A549 (cell line): ENCODE measurements around the gene PTPRG. TPM values are rescaled to one million over a fixed set of nuclear protein-coding genes. Genes with fewer than 3 reads are reported as not detected.

Source experiments
- ATAC-seq, 2 experiments: fragments of 200-7000 bp in 1 of 2; fragments of >200 bp in 1 of 2; cut with Nextera tagmentation in 1 of 2; cut with Tn5 transposase in 1 of 2; 3 replicates each; pipeline versions ENCODE4 v1.8.0 to v1.9.1; 2018 to 2020; ENCODE audit warnings: mild to moderate bottlenecking in 1 of 2, moderate library complexity in 1 of 2
- CTCF ChIA-PET: fragments of 300-600 bp; sonication (Branson Sonifier 250); formaldehyde crosslinking; extraction: SDS; loops from one replicate; lab custom pipeline; 2021; ENCODE audit warnings: antibody characterized with exemption, inconsistent platforms; lab: Yijun Ruan, JAX
- POLR2A ChIA-PET: fragments of 350-600 bp; formaldehyde crosslinking; extraction: SDS; loops from one replicate; lab custom pipeline; 2021; ENCODE audit warnings: antibody characterized with exemption, inconsistent platforms; lab: Yijun Ruan, JAX
- DNase-seq, 2 experiments: peaks; one replicate each; pipeline versions ENCODE4 v3.0.0 to v3.0.0-alpha.2; 2011 to 2016; ENCODE audit warnings: low read depth in 1 of 2, low spot score in 1 of 2
- FAIRE-seq: peaks from 2 replicates; lab custom pipeline; 2011; peaks lifted over from hg19 to GRCh38; lab: Jason Lieb, UNC
- H3K27ac ChIP-seq, 2 experiments: fragments of >200 bp; sonication (Bioruptor Twin); formaldehyde crosslinking; 3 replicates each; pipeline ENCODE4 v1.5.1; 2016 to 2017
- H3K4me1 ChIP-seq: fragments of >200 bp; sonication (Bioruptor Twin); formaldehyde crosslinking; 3 replicates; pipeline ENCODE4 v1.6.1; 2016
- H3K4me2 ChIP-seq: fragments of >200 bp; sonication (Bioruptor Twin); formaldehyde crosslinking; 3 replicates; pipeline ENCODE4 v1.6.1; 2016
- H3K4me3 ChIP-seq: fragments of >200 bp; sonication (Bioruptor Twin); formaldehyde crosslinking; 3 replicates; pipeline ENCODE4 v1.5.1; 2016
- H3K9me3 ChIP-seq: fragments of >200 bp; sonication (Bioruptor Twin); formaldehyde crosslinking; 3 replicates; pipeline ENCODE4 v1.6.1; 2016
- CBX2 ChIP-seq: fragments of 200-600 bp; sonication (generic); IDR thresholded peaks from 2 replicates; pipeline ENCODE4 v1.6.1; 2016; ENCODE audit warnings: low read depth, mild to moderate bottlenecking, borderline replicate concordance
- EHF ChIP-seq: fragments of 250-450 bp; sonication (Bioruptor Pico); IDR thresholded peaks from 2 replicates; pipeline ENCODE4 v1.5.0; 2020; ENCODE audit warnings: mild to moderate bottlenecking
- EP300 ChIP-seq, 2 experiments: fragments of >200 bp; sonication (Bioruptor Twin); formaldehyde crosslinking; IDR thresholded peaks; 2 replicates in 1 of 2; 3 replicates in 1 of 2; pipeline ENCODE4 v1.6.1; 2016 to 2017
- FOSL2 ChIP-seq, 2 experiments: fragments of 450-650 bp in 1 of 2; fragments of >200 bp in 1 of 2; sonication (Bioruptor Twin) in 1 of 2; formaldehyde crosslinking; IDR thresholded peaks; 2 replicates each; pipeline versions ENCODE4 v1.5.0 to v1.6.1; 2016 to 2020; ENCODE audit warnings: mild to moderate bottlenecking in 1 of 2, moderate library complexity in 1 of 2
- HOXA7 ChIP-seq: fragments of 250-450 bp; sonication (Bioruptor Pico); IDR thresholded peaks from 2 replicates; pipeline ENCODE4 v1.5.0; 2020; ENCODE audit warnings: mild to moderate bottlenecking, moderate library complexity
- HOXB13 ChIP-seq: fragments of 250-450 bp; sonication (Bioruptor Pico); IDR thresholded peaks from 2 replicates; pipeline ENCODE4 v1.5.0; 2020; ENCODE audit warnings: low read depth, mild to moderate bottlenecking, moderate library complexity
- KDM1A ChIP-seq: fragments of 200-600 bp; sonication (generic); IDR thresholded peaks from 2 replicates; pipeline ENCODE4 v1.6.1; 2016; ENCODE audit warnings: low read depth, mild to moderate bottlenecking
- MAFK ChIP-seq: fragments of 450-650 bp; IDR thresholded peaks from 2 replicates; pipeline ENCODE4 v1.6.1; 2014; ENCODE audit not compliant: partially characterized antibody
- MAZ ChIP-seq: fragments of 150-350 bp; IDR thresholded peaks from 2 replicates; pipeline ENCODE4 v1.6.1; 2014; ENCODE audit warnings: antibody characterized with exemption, low read depth, low read length, borderline replicate concordance
- POLR2A ChIP-seq: IDR thresholded peaks from 2 replicates; pipeline ENCODE4 v1.6.1; 2012; ENCODE audit warnings: mild to moderate bottlenecking, low read length
- RAD21 ChIP-seq, 2 experiments: fragments of >200 bp in 1 of 2; sonication (Bioruptor Twin) in 1 of 2; formaldehyde crosslinking in 1 of 2; IDR thresholded peaks in 1 of 2; conservative IDR thresholded peaks in 1 of 2; 2 replicates in 1 of 2; 3 replicates in 1 of 2; pipeline ENCODE4 v1.6.1; 2012 to 2018; ENCODE audit warnings: inconsistent platforms in 1 of 2
- RCOR1 ChIP-seq: fragments of 150-350 bp; IDR thresholded peaks from 2 replicates; pipeline ENCODE4 v1.6.1; 2014; ENCODE audit warnings: antibody characterized with exemption, low read length, low read depth
- SMC3 ChIP-seq: fragments of >200 bp; sonication (Bioruptor Twin); formaldehyde crosslinking; IDR thresholded peaks from 3 replicates; pipeline ENCODE4 v1.6.1; 2018; ENCODE audit warnings: inconsistent platforms
- TFCP2L1 ChIP-seq: fragments of 250-450 bp; sonication (Bioruptor Pico); IDR thresholded peaks from 2 replicates; pipeline ENCODE4 v1.5.0; 2021; ENCODE audit warnings: mild to moderate bottlenecking
- ZSCAN20 ChIP-seq: fragments of 250-450 bp; sonication (Bioruptor Pico); IDR thresholded peaks from 2 replicates; pipeline ENCODE4 v1.8.0; 2022; ENCODE audit warnings: mild to moderate bottlenecking, moderate library complexity
- WGBS: methylation state at CpG from one replicate; pipeline ENCODE4 v1.1.6; 2017; ENCODE audit errors: missing lambda C conversion rate; 5-methylcytosine and 5-hydroxymethylcytosine counted together
- polyA plus RNA-seq, 4 experiments: library from polyadenylated mRNA; depleted of rRNA in 3 of 4; stranded (reverse); fragments of >200 nt; fragmentation: RNase III in 1 of 4; extraction: RNeasy Plus Mini Kit Qiagen cat#74134 plus additional on column Dnase treatment in 1 of 4; gene quantifications; 2 replicates in 3 of 4; 3 replicates in 1 of 4; pipeline ENCODE4 v1.2.3, GENCODE V29; 2011 to 2017
- TF ChIP-seq, protein P1 (sequence below): fragments of 250-450 bp; sonication (Bioruptor Pico); IDR thresholded peaks from 2 replicates; pipeline ENCODE4 v1.5.0; 2020; ENCODE audit warnings: low read depth, mild to moderate bottlenecking, moderate library complexity
- TF ChIP-seq, protein P2 (sequence below): fragments of >200 bp; sonication (Bioruptor Twin); formaldehyde crosslinking; IDR thresholded peaks from 3 replicates; pipeline ENCODE4 v1.6.1; 2016
- TF ChIP-seq, protein P3 (sequence below): IDR thresholded peaks from 2 replicates; pipeline ENCODE4 v1.6.1; 2012; ENCODE audit warnings: low read depth, borderline replicate concordance
- TF ChIP-seq, protein P4 (sequence below): fragments of 450-650 bp; IDR thresholded peaks from 2 replicates; pipeline ENCODE4 v1.6.1; 2014; ENCODE audit warnings: antibody characterized with exemption
- TF ChIP-seq, protein P5 (sequence below): fragments of 250-450 bp; sonication (Bioruptor Pico); IDR thresholded peaks from 2 replicates; pipeline ENCODE4 v1.5.0; 2021; ENCODE audit warnings: mild to moderate bottlenecking, moderate library complexity, borderline replicate concordance
- TF ChIP-seq, protein P6 (sequence below): fragments of >200 bp; sonication (Bioruptor Twin); formaldehyde crosslinking; IDR thresholded peaks from 2 replicates; pipeline ENCODE4 v1.6.1; 2016

PTPRG gene
- polyA plus RNA-seq, 2 of the 4 experiments (the other 2 are of a cell fraction) = 4.5 to 4.8 TPM

DNA sequence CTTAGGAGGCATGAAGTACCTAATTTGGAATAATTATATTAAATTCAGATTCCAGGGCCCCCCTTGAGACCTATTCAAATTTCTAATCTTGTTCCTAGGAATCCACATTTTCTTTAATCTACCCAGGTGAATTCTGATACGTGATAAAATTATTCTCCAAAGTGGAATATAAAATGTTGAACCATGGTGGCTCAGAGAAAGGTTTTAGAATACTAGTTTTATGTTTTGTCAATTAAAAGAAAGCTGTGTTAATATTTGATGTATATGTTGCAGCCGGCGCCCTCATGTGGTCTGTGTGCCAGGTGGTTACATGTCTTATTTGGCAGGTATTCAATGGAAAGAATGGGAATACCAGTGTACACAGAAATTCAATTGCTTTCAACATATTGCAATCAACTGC lies 490.1 kb downstream of the PTPRG start:
- H3K9me3 ChIP-seq = no peaks in the 10 kb centered on the region
- no peak for FAIRE-seq
- no peaks in the 10 kb centered on the region for H3K4me1 ChIP-seq
- WGBS = 22% methylated on average over 3 of the region's 3 CpGs
- no peak for ATAC-seq
- peak in 1 of 2 experiments; percentile 7 for DNase-seq
- H3K4me2 ChIP-seq = no peak overlapping the region
- ChIA-PET CTCF (no interaction called here), POLR2A (no interaction called here)
- H3K4me3 ChIP-seq = no peak overlapping the region
- no peak for TF ChIP-seq MAFK
- peak in 1 of 2 experiments; percentile 29; a peak in 1 of 5 replicates for TF ChIP-seq RAD21 (conservative IDR thresholded peaks at IDR 0.05 in 1 of 2, IDR thresholded peaks at IDR 0.05 in 1 of 2)
- no peak for TF ChIP-seq KDM1A
- TF ChIP-seq, protein P1, sequence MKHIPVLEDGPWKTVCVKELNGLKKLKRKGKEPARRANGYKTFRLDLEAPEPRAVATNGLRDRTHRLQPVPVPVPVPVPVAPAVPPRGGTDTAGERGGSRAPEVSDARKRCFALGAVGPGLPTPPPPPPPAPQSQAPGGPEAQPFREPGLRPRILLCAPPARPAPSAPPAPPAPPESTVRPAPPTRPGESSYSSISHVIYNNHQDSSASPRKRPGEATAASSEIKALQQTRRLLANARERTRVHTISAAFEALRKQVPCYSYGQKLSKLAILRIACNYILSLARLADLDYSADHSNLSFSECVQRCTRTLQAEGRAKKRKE = no peak
- peak; percentile 24; the same call in 1 of the 3 replicates for TF ChIP-seq SMC3
- H3K27ac ChIP-seq = no peak overlapping the region

DNA sequence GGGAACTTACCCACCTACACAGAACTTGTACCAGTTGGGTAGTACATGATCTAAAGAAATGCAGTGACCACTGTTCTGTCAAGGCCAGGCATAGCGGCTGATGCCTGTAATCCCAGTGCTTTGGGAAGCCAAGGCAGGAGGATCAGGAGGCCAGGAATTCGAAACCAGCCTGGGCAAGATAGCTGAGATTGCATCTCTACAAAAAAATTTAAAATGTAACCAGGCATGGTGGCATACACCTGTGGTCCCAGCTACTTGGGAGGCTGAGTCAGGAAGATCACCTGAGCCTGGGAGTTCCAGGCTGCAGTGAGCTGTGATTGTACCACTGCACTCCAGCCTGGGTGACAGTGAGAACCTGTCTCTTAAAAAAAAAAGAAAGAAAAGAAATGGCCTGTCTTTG lies 491.0 kb downstream of the PTPRG start:
- ChIA-PET POLR2A (no interaction called here), CTCF (interaction anchor here (0.7 kb wide), 1 partner anchor 12 kb away, joined by 4 read pairs; no protein-coding TSS in a partner anchor)
- FAIRE-seq = no peak
- no peak overlapping the region for H3K27ac ChIP-seq
- TF ChIP-seq, protein P2, sequence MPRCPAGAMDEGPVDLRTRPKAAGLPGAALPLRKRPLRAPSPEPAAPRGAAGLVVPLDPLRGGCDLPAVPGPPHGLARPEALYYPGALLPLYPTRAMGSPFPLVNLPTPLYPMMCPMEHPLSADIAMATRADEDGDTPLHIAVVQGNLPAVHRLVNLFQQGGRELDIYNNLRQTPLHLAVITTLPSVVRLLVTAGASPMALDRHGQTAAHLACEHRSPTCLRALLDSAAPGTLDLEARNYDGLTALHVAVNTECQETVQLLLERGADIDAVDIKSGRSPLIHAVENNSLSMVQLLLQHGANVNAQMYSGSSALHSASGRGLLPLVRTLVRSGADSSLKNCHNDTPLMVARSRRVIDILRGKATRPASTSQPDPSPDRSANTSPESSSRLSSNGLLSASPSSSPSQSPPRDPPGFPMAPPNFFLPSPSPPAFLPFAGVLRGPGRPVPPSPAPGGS = no peak
- TF ChIP-seq TFCP2L1 (CRISPR knock-in tag) (no peak), RCOR1 (no peak), POLR2A (no peak), ZSCAN20 (CRISPR knock-in tag) (no peak), CBX2 (no peak), HOXB13 (CRISPR knock-in tag) (no peak), FOSL2 (IDR thresholded peaks at IDR 0.05) (no peak), FOSL2 (CRISPR knock-in tag; IDR thresholded peaks at IDR 0.05) (no peak), EHF (no peak), HOXA7 (CRISPR knock-in tag) (no peak), MAZ (no peak), EP300 (IDR thresholded peaks at IDR 0.05) (no peak)
- TF ChIP-seq, protein P3, sequence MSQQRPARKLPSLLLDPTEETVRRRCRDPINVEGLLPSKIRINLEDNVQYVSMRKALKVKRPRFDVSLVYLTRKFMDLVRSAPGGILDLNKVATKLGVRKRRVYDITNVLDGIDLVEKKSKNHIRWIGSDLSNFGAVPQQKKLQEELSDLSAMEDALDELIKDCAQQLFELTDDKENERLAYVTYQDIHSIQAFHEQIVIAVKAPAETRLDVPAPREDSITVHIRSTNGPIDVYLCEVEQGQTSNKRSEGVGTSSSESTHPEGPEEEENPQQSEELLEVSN = no peak
- TF ChIP-seq, protein P4, sequence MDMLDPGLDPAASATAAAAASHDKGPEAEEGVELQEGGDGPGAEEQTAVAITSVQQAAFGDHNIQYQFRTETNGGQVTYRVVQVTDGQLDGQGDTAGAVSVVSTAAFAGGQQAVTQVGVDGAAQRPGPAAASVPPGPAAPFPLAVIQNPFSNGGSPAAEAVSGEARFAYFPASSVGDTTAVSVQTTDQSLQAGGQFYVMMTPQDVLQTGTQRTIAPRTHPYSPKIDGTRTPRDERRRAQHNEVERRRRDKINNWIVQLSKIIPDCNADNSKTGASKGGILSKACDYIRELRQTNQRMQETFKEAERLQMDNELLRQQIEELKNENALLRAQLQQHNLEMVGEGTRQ = no peak
- TF ChIP-seq, protein P5, sequence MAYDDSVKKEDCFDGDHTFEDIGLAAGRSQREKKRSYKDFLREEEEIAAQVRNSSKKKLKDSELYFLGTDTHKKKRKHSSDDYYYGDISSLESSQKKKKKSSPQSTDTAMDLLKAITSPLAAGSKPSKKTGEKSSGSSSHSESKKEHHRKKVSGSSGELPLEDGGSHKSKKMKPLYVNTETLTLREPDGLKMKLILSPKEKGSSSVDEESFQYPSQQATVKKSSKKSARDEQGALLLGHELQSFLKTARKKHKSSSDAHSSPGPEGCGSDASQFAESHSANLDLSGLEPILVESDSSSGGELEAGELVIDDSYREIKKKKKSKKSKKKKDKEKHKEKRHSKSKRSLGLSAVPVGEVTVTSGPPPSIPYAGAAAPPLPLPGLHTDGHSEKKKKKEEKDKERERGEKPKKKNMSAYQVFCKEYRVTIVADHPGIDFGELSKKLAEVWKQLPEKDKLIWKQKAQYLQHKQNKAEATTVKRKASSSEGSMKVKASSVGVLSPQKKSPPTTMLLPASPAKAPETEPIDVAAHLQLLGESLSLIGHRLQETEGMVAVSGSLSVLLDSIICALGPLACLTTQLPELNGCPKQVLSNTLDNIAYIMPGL (CRISPR knock-in tag) = no peak
- TF ChIP-seq, protein P6, sequence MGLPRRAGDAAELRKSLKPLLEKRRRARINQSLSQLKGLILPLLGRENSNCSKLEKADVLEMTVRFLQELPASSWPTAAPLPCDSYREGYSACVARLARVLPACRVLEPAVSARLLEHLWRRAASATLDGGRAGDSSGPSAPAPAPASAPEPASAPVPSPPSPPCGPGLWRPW = no peak
- TF ChIP-seq, protein P1 = no peak
- no peak overlapping the region for H3K4me3 ChIP-seq
- no peaks in the 10 kb centered on the region for H3K9me3 ChIP-seq
- no peak for DNase-seq
- 49% methylated on average over 2 of the region's 2 CpGs for WGBS
- H3K4me2 ChIP-seq = no peak overlapping the region
- no peaks in the 10 kb centered on the region for H3K4me1 ChIP-seq
- ATAC-seq = no peak
